ENCODE data around the gene MYH15. TPM values are rescaled to one million over a fixed set of nuclear protein-coding genes. Genes with fewer than 3 reads are reported as not detected.

Gene MYH15
- total and polyA plus RNA-seq, 9 donors: 0.27 to 1.1 (median 0.50) TPM

GRCh38 chr3:108511055-108511454 is 659 bp upstream of the MYH15 start:
- H3K4me3 ChIP-seq (ENCODE audit: low read length): no peak overlapping the region
- 92% methylated on average over 3 of the region's 4 CpGs for WGBS (ENCODE audit: insufficient coverage)
- no peaks in the 10 kb centered on the region for H3K27me3 ChIP-seq (ENCODE audit: control insufficient read depth, insufficient read depth, low read length)
- no peaks in the 10 kb centered on the region for H3K4me1 ChIP-seq (ENCODE audit: control insufficient read depth, insufficient read depth, low read length)
- no peak for DNase-seq
- no peaks in the 10 kb centered on the region for H3K9me3 ChIP-seq (replicated peaks; ENCODE audit: control insufficient read depth, low read depth, low read length)
- no peak overlapping the region for H3K27ac ChIP-seq (ENCODE audit: low read length)
- no peaks in the 10 kb centered on the region for H3K36me3 ChIP-seq (ENCODE audit: control insufficient read depth, insufficient read depth, low read length)

GRCh38 chr3:108509871-108510270 is 525 bp downstream of the MYH15 start:
- WGBS (ENCODE audit: insufficient coverage): 100% methylated on average over 1 of the region's 2 CpGs
- no peak overlapping the region for H3K4me3 ChIP-seq (ENCODE audit: low read length)
- H3K27me3 ChIP-seq (ENCODE audit: control insufficient read depth, insufficient read depth, low read length): no peaks in the 10 kb centered on the region
- no peaks in the 10 kb centered on the region for H3K4me1 ChIP-seq (ENCODE audit: control insufficient read depth, insufficient read depth, low read length)
- no peak for DNase-seq
- H3K9me3 ChIP-seq (replicated peaks; ENCODE audit: control insufficient read depth, low read depth, low read length): no peaks in the 10 kb centered on the region
- H3K36me3 ChIP-seq (ENCODE audit: control insufficient read depth, insufficient read depth, low read length): no peaks in the 10 kb centered on the region
- no peak overlapping the region for H3K27ac ChIP-seq (ENCODE audit: low read length)

GRCh38 chr3:108509263-108509662 is 1.1 kb downstream of the MYH15 start:
- Histone ChIP-seq H3K36me3 (ENCODE audit: control insufficient read depth, insufficient read depth, low read length) (no peaks in the 10 kb centered on the region), H3K9me3 (replicated peaks; ENCODE audit: control insufficient read depth, low read depth, low read length) (no peaks in the 10 kb centered on the region), H3K27me3 (ENCODE audit: control insufficient read depth, insufficient read depth, low read length) (no peaks in the 10 kb centered on the region), H3K4me1 (ENCODE audit: control insufficient read depth, insufficient read depth, low read length) (no peaks in the 10 kb centered on the region), H3K27ac (ENCODE audit: low read length) (no peak overlapping the region), H3K4me3 (ENCODE audit: low read length) (no peak overlapping the region)
- DNase-seq: no peak
- no CpG with 5 or more reads among the region's 3 CpGs for WGBS (ENCODE audit: insufficient coverage)

- no peak overlapping the region for H3K27ac ChIP-seq (ENCODE audit: low read length)
- H3K4me3 ChIP-seq (ENCODE audit: low read length): no peak overlapping the region
- no peaks in the 10 kb centered on the region for H3K9me3 ChIP-seq (replicated peaks; ENCODE audit: control insufficient read depth, low read depth, low read length)
- H3K27me3 ChIP-seq (ENCODE audit: control insufficient read depth, insufficient read depth, low read length): no peaks in the 10 kb centered on the region
- no peaks in the 10 kb centered on the region for H3K4me1 ChIP-seq (ENCODE audit: control insufficient read depth, insufficient read depth, low read length)
- DNase-seq: no peak
- no peaks in the 10 kb centered on the region for H3K36me3 ChIP-seq (ENCODE audit: control insufficient read depth, insufficient read depth, low read length)
These were observed 2.5 kb downstream of the MYH15 start for GRCh38 chr3:108507902-108508301.

GRCh38 chr3:108505811-108506210 is 4.6 kb downstream of the MYH15 start:
- Histone ChIP-seq H3K9me3 (replicated peaks; ENCODE audit: control insufficient read depth, low read depth, low read length) (no peaks in the 10 kb centered on the region), H3K4me3 (ENCODE audit: low read length) (no peak overlapping the region), H3K4me1 (ENCODE audit: control insufficient read depth, insufficient read depth, low read length) (no peaks in the 10 kb centered on the region), H3K27me3 (ENCODE audit: control insufficient read depth, insufficient read depth, low read length) (no peaks in the 10 kb centered on the region), H3K36me3 (ENCODE audit: control insufficient read depth, insufficient read depth, low read length) (no peaks in the 10 kb centered on the region), H3K27ac (ENCODE audit: low read length) (no peak overlapping the region)
- no CpG with 5 or more reads among the region's 1 CpG for WGBS (ENCODE audit: insufficient coverage)
- DNase-seq: no peak

GRCh38 chr3:108503722-108504121 is 6.7 kb downstream of the MYH15 start:
- Histone ChIP-seq H3K27ac (ENCODE audit: low read length) (no peak overlapping the region), H3K4me3 (ENCODE audit: low read length) (no peak overlapping the region), H3K9me3 (replicated peaks; ENCODE audit: control insufficient read depth, low read depth, low read length) (no peaks in the 10 kb centered on the region), H3K27me3 (ENCODE audit: control insufficient read depth, insufficient read depth, low read length) (no peaks in the 10 kb centered on the region), H3K4me1 (ENCODE audit: control insufficient read depth, insufficient read depth, low read length) (no peaks in the 10 kb centered on the region), H3K36me3 (ENCODE audit: control insufficient read depth, insufficient read depth, low read length) (no peaks in the 10 kb centered on the region)
- DNase-seq: no peak

GRCh38 chr3:108501535-108501934 is 8.9 kb downstream of the MYH15 start:
- Histone ChIP-seq H3K4me3 (ENCODE audit: low read length) (no peak overlapping the region), H3K27me3 (ENCODE audit: control insufficient read depth, insufficient read depth, low read length) (no peaks in the 10 kb centered on the region), H3K27ac (ENCODE audit: low read length) (no peak overlapping the region), H3K9me3 (replicated peaks; ENCODE audit: control insufficient read depth, low read depth, low read length) (no peaks in the 10 kb centered on the region), H3K36me3 (ENCODE audit: control insufficient read depth, insufficient read depth, low read length) (no peaks in the 10 kb centered on the region), H3K4me1 (ENCODE audit: control insufficient read depth, insufficient read depth, low read length) (no peaks in the 10 kb centered on the region)
- no peak for DNase-seq
- 82% methylated on average over 1 of the region's 5 CpGs for WGBS (ENCODE audit: insufficient coverage)

- no peaks in the 10 kb centered on the region for H3K27me3 ChIP-seq (ENCODE audit: control insufficient read depth, insufficient read depth, low read length)
- H3K4me1 ChIP-seq (ENCODE audit: control insufficient read depth, insufficient read depth, low read length): no peaks in the 10 kb centered on the region
- 78% methylated on average over 1 of the region's 1 CpG for WGBS (ENCODE audit: insufficient coverage)
- no peak for DNase-seq
- no peak overlapping the region for H3K4me3 ChIP-seq (ENCODE audit: low read length)
- no peaks in the 10 kb centered on the region for H3K9me3 ChIP-seq (replicated peaks; ENCODE audit: control insufficient read depth, low read depth, low read length)
- H3K36me3 ChIP-seq (ENCODE audit: control insufficient read depth, insufficient read depth, low read length): no peaks in the 10 kb centered on the region
- no peak overlapping the region for H3K27ac ChIP-seq (ENCODE audit: low read length)
These were observed 9.7 kb downstream of the MYH15 start for GRCh38 chr3:108500728-108501127.

- no peak overlapping the region for H3K4me3 ChIP-seq (ENCODE audit: low read length)
- H3K27me3 ChIP-seq (ENCODE audit: control insufficient read depth, insufficient read depth, low read length): no peaks in the 10 kb centered on the region
- DNase-seq: no peak
- H3K36me3 ChIP-seq (ENCODE audit: control insufficient read depth, insufficient read depth, low read length): no peaks in the 10 kb centered on the region
- no CpG with 5 or more reads among the region's 1 CpG for WGBS (ENCODE audit: insufficient coverage)
- H3K9me3 ChIP-seq (replicated peaks; ENCODE audit: control insufficient read depth, low read depth, low read length): no peaks in the 10 kb centered on the region
- H3K27ac ChIP-seq (ENCODE audit: low read length): no peak overlapping the region
- H3K4me1 ChIP-seq (ENCODE audit: control insufficient read depth, insufficient read depth, low read length): no peaks in the 10 kb centered on the region
These were observed 13.1 kb downstream of the MYH15 start for GRCh38 chr3:108497271-108497670.

- no peak for DNase-seq
These were observed 14.7 kb downstream of the MYH15 start for GRCh38 chr3:108495717-108496116.

GRCh38 chr3:108494906-108495531 is 15.4 kb downstream of the MYH15 start:
- peak; percentile 29 for DNase-seq
- Histone ChIP-seq H3K27ac (ENCODE audit: low read length) (no peak overlapping the region), H3K4me3 (ENCODE audit: low read length) (no peak overlapping the region), H3K36me3 (ENCODE audit: control insufficient read depth, insufficient read depth, low read length) (no peaks in the 10 kb centered on the region), H3K9me3 (replicated peaks; ENCODE audit: control insufficient read depth, low read depth, low read length) (no peaks in the 10 kb centered on the region), H3K27me3 (ENCODE audit: control insufficient read depth, insufficient read depth, low read length) (no peaks in the 10 kb centered on the region), H3K4me1 (ENCODE audit: control insufficient read depth, insufficient read depth, low read length) (no peaks in the 10 kb centered on the region)
- 67% methylated on average over 1 of the region's 3 CpGs for WGBS (ENCODE audit: insufficient coverage)

More at GRCh38 chr3:108495717-108496116, 14.7 kb downstream of the MYH15 start:
- WGBS (ENCODE audit: insufficient coverage): no CpG with 5 or more reads among the region's 6 CpGs
- Histone ChIP-seq H3K27ac (ENCODE audit: low read length) (no peak overlapping the region), H3K4me1 (ENCODE audit: control insufficient read depth, insufficient read depth, low read length) (no peaks in the 10 kb centered on the region), H3K36me3 (ENCODE audit: control insufficient read depth, insufficient read depth, low read length) (no peaks in the 10 kb centered on the region), H3K9me3 (replicated peaks; ENCODE audit: control insufficient read depth, low read depth, low read length) (no peaks in the 10 kb centered on the region), H3K4me3 (ENCODE audit: low read length) (no peak overlapping the region), H3K27me3 (ENCODE audit: control insufficient read depth, insufficient read depth, low read length) (no peaks in the 10 kb centered on the region)

All from muscle of leg (tissue), 11 donors.